PC-3 (cell line): ENCODE results near the gene P2RY8. TPM values are rescaled to one million over a fixed set of nuclear protein-coding genes. Genes with fewer than 3 reads are reported as not detected.
"Not testable (repeated sequence)": the region's sequence is repeated elsewhere in the genome, so short reads cannot be mapped to it uniquely, and the experiment has no call there.

Experiments
- ATAC-seq: fragments of 200-7000 bp; cut with Tn5 transposase; 2 replicates; pipeline ENCODE4 v1.9.1; 2020; ENCODE audit warnings: mild to moderate bottlenecking, moderate library complexity
- BruUV-seq: library from RNA; stranded (reverse); fragments of 400-500 nt; replicated peaks from 2 replicates; lab custom pipeline; 2021; lab: Mats Ljungman, UMichigan
- CTCF ChIA-PET: fragments of 300-600 bp; sonication (Branson Sonifier 250); formaldehyde crosslinking; loops from one replicate; lab custom pipeline; 2022; ENCODE audit warnings: antibody characterized with exemption; lab: Charles Lee
- POLR2A ChIA-PET: fragments of 300-600 bp; sonication (Branson Sonifier 250); formaldehyde crosslinking; loops from one replicate; lab custom pipeline; 2022; ENCODE audit warnings: antibody characterized with exemption; ENCODE audit not compliant: unreplicated experiment; lab: Charles Lee
- DNase-seq: peaks from one replicate; pipeline ENCODE4 v3.0.0-alpha.2; 2015
- H2AFZ ChIP-seq: fragments of 300-600 bp; sonication (generic); 2 replicates; pipeline ENCODE4 v1.6.0; 2016; ENCODE audit warnings: antibody characterized with exemption, low read length
- H3F3A ChIP-seq: fragments of 300-600 bp; sonication (generic); one replicate; pipeline ENCODE4 v1.6.0; 2017; ENCODE audit warnings: antibody characterized with exemption, low read length, control low read depth, mild to moderate bottlenecking; ENCODE audit not compliant: unreplicated experiment
- H3K27ac ChIP-seq: fragments of 300-600 bp; sonication (generic); 2 replicates; pipeline ENCODE4 v1.5.1; 2016; ENCODE audit warnings: mild to moderate bottlenecking, low read length
- H3K27me3 ChIP-seq: fragments of 300-600 bp; sonication (generic); 2 replicates; pipeline ENCODE4 v1.6.1; 2016; ENCODE audit warnings: low read length, mixed read lengths
- H3K36me3 ChIP-seq: fragments of 300-600 bp; sonication (generic); 2 replicates; pipeline ENCODE4 v1.6.1; 2016; ENCODE audit warnings: low read depth, mixed run types, low read length, mixed read lengths
- H3K4me1 ChIP-seq: fragments of 300-600 bp; sonication (generic); 2 replicates; pipeline ENCODE4 v1.5.1; 2016; ENCODE audit warnings: low read length; ENCODE audit not compliant: insufficient read depth
- H3K4me2 ChIP-seq: fragments of 300-600 bp; sonication (generic); 2 replicates; pipeline ENCODE4 v1.6.0; 2016; ENCODE audit warnings: low read length
- H3K4me3 ChIP-seq: fragments of 300-600 bp; sonication (generic); 2 replicates; pipeline ENCODE4 v1.5.1; 2016; ENCODE audit warnings: mild to moderate bottlenecking, low read length, mixed read lengths
- H3K79me2 ChIP-seq: fragments of 300-600 bp; sonication (generic); 2 replicates; pipeline ENCODE4 v1.6.1; 2017; ENCODE audit warnings: low read length, mixed read lengths
- H3K9ac ChIP-seq: fragments of 300-600 bp; sonication (generic); 2 replicates; pipeline ENCODE4 v1.6.0; 2016; ENCODE audit warnings: mild to moderate bottlenecking, low read length
- H3K9me2 ChIP-seq: fragments of 300-600 bp; sonication (generic); replicated peaks from 2 replicates; pipeline ENCODE4 v1.6.1; 2016; ENCODE audit warnings: mixed run types, low read length, mixed read lengths
- H3K9me3 ChIP-seq: fragments of 300-600 bp; sonication (generic); 2 replicates; pipeline ENCODE4 v1.6.1; 2016; ENCODE audit warnings: low read length, mixed read lengths
- H4K20me1 ChIP-seq: fragments of 300-600 bp; sonication (generic); 2 replicates; pipeline ENCODE4 v1.6.1; 2016; ENCODE audit warnings: low read length, mixed read lengths
- EZH2 ChIP-seq: fragments of 300-600 bp; sonication (generic); IDR thresholded peaks from one replicate; pipeline ENCODE4 v1.6.1; 2017; ENCODE audit warnings: antibody characterized with exemption, mild to moderate bottlenecking, low read length; ENCODE audit not compliant: unreplicated experiment
- EZH2phosphoT487 ChIP-seq: fragments of 300-600 bp; sonication (generic); IDR thresholded peaks from 2 replicates; pipeline ENCODE4 v1.6.1; 2018; ENCODE audit warnings: mild to moderate bottlenecking, antibody characterized with exemption, low read length, borderline replicate concordance
- intact Hi-C: fragments of 100-400 bp; cut with micrococcal nuclease; formaldehyde crosslinking; loops from 2 replicates; pipeline ENCODE4 v1.9.0; 2023
- total RNA-seq: library from RNA; depleted of rRNA; stranded (reverse); fragments of >200 nt; gene quantifications from 2 replicates; pipeline ENCODE4 v1.2.3, GENCODE V29; 2014
- TF ChIP-seq, protein P1 (sequence below): fragments of 300-600 bp; sonication (generic); conservative IDR thresholded peaks from 2 replicates; pipeline ENCODE4 v1.5.1; 2017; ENCODE audit warnings: antibody characterized with exemption, low read depth, mild to moderate bottlenecking, low read length

Gene P2RY8
- total RNA-seq, 1 experiment from 2014 or later, result not detected

DNA sequence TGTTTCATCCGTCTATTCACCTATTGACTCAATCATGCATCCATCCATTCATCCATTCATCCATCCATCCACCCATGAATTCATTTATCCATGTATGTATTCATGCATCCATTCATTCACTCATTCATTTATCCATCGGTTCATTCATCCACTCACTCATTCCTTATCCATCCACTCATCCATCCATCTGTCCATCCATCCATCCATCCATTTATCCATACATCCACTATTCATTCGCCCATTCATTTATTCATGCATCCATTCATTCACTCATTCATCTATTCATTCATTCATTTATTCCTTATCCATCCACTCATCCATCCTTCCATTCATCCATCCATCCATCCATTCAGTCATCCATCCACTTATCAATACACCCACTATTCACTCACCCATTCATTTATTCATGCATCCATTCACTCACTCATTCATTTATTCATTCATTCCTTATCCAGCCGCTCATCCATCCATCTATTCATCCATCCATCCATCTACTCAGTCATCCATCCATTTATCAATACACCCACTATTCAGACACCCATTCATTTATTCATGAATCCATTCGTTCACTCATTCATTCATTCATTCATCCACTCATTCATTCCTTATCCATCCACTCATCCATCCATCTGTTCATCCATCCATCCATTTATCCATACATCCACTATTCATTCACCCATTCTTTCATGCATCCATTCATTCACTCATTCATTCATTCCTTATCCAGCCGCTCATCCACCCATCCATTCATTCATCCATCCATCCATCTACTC is 11.2 kb downstream of the P2RY8 start:
- DNase-seq (no peak), ATAC-seq (no peak)
- H3K4me3 ChIP-seq, result no peak overlapping the region
- H3K4me2 ChIP-seq, result no peak overlapping the region
- no TSS peak for BruUV-seq
- H2AFZ ChIP-seq, result no peak overlapping the region
- H3K27ac ChIP-seq, result no peak overlapping the region
- no peaks in the 10 kb centered on the region for H3K9me2 ChIP-seq
- H3K27me3 ChIP-seq, result no peaks in the 10 kb centered on the region
- no peaks in the 10 kb centered on the region for H3K79me2 ChIP-seq
- intact Hi-C loops, result no loop called here
- ChIA-PET CTCF (no interaction called here), POLR2A (no interaction called here)
- H3K4me1 ChIP-seq, result no peaks in the 10 kb centered on the region
- H4K20me1 ChIP-seq, result no peaks in the 10 kb centered on the region
- H3K9ac ChIP-seq, result no peak overlapping the region
- TF ChIP-seq, protein P1, sequence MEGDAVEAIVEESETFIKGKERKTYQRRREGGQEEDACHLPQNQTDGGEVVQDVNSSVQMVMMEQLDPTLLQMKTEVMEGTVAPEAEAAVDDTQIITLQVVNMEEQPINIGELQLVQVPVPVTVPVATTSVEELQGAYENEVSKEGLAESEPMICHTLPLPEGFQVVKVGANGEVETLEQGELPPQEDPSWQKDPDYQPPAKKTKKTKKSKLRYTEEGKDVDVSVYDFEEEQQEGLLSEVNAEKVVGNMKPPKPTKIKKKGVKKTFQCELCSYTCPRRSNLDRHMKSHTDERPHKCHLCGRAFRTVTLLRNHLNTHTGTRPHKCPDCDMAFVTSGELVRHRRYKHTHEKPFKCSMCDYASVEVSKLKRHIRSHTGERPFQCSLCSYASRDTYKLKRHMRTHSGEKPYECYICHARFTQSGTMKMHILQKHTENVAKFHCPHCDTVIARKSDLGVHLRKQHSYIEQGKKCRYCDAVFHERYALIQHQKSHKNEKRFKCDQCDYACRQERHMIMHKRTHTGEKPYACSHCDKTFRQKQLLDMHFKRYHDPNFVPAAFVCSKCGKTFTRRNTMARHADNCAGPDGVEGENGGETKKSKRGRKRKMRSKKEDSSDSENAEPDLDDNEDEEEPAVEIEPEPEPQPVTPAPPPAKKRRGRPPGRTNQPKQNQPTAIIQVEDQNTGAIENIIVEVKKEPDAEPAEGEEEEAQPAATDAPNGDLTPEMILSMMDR, result no peak
- TF ChIP-seq EZH2 (no peak), EZH2phosphoT487 (no peak)
- no peaks in the 10 kb centered on the region for H3F3A ChIP-seq
- H3K36me3 ChIP-seq, result no peaks in the 10 kb centered on the region
- no peaks in the 10 kb centered on the region for H3K9me3 ChIP-seq

DNA sequence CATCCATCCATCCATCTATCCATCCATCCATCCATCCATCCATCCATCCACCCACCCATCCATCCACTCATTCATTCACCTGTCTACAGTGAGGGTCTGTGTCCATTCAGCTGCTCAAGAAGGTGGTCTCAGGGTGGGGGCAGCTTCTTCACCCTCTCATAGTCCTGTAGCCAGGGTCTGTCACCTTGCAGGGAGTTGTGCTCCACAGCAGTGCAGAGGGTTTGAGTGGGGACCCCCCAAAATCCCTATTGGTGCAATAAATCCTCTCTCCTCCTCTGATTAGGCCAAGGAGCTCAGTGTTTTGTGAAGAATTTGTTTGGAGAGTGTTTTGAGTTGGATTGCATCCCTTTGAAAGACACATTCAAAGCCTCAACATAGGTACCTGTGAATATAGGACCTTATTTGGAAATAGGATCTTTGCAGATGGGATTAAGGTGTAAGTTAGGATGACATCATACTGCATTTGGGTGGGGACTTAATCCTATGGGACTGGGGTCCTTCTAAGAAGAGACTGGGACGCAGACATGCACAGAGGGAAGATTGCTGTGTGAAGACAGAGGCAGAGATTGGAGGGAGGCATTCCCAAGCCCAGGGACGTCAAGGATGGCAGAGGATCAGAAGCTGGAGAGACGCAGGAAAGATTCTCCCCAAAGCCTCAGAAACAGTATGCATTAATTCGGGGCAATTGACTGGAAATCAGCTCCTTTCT is 12.0 kb downstream of the P2RY8 start:
- no TSS peak for BruUV-seq
- TF ChIP-seq EZH2phosphoT487, result no peak
- Histone ChIP-seq H3F3A (no peaks in the 10 kb centered on the region), H3K36me3 (no peaks in the 10 kb centered on the region), H3K27ac (no peak overlapping the region), H3K9me3 (no peaks in the 10 kb centered on the region), H3K27me3 (no peaks in the 10 kb centered on the region), H2AFZ (no peak overlapping the region), H3K4me1 (no peaks in the 10 kb centered on the region), H4K20me1 (no peaks in the 10 kb centered on the region), H3K4me3 (no peak overlapping the region), H3K79me2 (no peaks in the 10 kb centered on the region), H3K4me2 (no peak overlapping the region), H3K9me2 (no peaks in the 10 kb centered on the region), H3K9ac (no peak overlapping the region)
- intact Hi-C loops, result no loop called here
- POLR2A ChIA-PET, result no interaction called here
- ATAC-seq (no peak), DNase-seq (no peak)
- CTCF ChIA-PET, result no interaction called here

DNA sequence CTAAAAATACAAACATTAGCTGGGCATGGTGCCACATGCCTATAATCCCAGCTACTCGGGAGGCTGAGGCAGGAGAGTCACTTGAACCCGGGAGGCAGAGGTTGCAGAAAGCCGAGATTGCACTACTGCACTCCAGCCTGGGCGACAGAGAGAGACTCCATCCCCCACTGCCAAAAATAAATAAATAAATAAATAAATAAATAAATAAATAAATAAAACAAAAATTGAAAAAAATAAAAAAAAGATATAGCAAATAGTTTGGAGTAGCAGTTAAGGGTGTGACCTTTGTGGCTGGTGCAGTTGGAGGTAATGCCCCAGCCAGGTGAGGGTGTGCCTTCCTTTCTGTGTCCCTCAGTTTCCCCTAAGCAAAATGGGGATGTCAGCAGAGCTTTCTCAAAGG is 14.1 kb downstream of the P2RY8 start:
- H3K27ac ChIP-seq, BruUV-seq, H4K20me1 ChIP-seq, H3K4me3 ChIP-seq, H3K4me2 ChIP-seq, H3K9me2 ChIP-seq, DNase-seq, intact Hi-C loops, H3K9me3 ChIP-seq, H2AFZ ChIP-seq, ATAC-seq, H3K4me1 ChIP-seq, H3K27me3 ChIP-seq, H3F3A ChIP-seq, H3K36me3 ChIP-seq, CTCF ChIA-PET, H3K9ac ChIP-seq, POLR2A ChIA-PET, H3K79me2 ChIP-seq: not testable (repeated sequence)
